Endometrium (tissue), 2 donors: ENCODE measurements around the gene HS3ST5.
"Not testable (repeated sequence)": the region's sequence is repeated elsewhere in the genome, so short reads cannot be mapped to it uniquely, and the experiment has no call there.

Experiments
- FAIRE-seq: peaks from 2 replicates; lab custom pipeline; 2012; peaks lifted over from hg19 to GRCh38; lab: Jason Lieb, UNC
- donor health status: control.
- donor health status: control.

Gene HS3ST5

DNA sequence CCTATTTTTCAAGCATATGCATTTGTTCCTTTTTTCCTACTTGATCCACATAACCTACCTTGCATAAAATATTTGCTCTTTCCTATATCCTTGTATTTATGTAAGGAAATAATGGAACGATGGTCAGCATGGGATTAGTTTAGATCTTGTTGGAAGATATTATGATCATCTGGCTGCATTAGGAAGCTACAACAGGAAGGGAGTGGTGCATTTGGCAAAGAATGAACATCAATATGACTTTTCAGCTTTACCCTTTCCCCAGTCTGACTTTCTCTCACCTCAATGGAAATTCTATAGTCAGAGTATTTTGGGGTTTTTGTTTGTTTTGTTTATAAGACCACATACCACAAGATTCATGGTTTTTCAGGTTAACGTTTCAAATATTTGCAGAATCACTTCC is 66.0 kb downstream of the HS3ST5 start:
- no peak for FAIRE-seq

DNA sequence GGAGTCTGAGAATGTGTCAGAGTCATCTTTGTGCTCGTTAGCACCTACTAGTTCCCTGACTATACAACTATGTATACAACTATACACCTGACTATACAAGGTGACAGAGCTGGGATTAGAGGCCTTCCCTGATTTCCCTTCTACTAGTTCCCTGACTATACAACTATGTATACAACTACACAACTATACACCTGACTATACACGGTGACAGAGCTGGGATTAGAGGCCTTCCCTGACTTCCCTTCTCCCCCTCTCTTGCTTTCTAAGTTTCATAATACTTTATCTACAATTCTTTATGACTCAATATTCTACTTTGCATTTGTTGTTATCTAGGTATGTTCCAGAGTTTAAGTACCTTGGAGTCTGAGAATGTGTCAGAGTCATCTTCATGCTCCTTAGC is 68.0 kb downstream of the HS3ST5 start:
- no peak for FAIRE-seq

DNA sequence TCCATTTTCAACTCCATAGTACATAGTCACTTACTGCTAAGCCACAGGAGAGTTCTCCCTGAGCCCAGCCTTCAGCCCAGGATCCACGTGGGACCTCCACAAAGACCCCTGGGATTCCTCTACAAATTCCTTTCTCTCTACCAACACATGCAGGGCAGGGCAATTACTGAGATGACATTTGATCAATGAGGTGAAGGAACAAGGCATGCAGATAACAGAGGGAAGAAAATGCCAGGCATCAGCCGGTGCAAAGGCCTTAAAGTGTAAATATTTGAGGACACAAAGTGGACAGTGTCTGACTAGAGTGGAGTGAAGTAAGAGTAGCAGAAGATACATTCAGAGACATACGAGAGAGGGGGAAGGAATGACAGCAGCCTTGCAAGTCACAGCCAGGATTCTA is 70.2 kb downstream of the HS3ST5 start:
- FAIRE-seq = no peak

DNA sequence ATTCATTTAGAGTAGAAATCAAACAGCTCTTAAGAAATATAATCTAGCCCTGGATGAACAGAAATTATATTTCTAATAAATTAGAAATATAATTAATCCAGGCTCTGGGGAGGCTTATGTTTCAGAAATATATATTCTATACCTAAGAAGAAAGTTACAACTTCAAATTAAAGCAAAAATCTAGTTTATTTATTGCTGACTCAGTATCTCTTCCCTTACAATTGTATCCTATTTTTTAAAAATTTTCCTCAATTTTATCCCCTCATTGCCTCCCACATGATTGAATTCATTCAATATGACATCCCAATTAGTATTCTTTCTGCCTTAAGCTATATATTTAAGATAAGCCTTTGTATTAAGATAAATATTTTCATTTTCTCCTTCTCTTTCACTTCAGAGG is 71.4 kb downstream of the HS3ST5 start:
- FAIRE-seq = no peak

DNA sequence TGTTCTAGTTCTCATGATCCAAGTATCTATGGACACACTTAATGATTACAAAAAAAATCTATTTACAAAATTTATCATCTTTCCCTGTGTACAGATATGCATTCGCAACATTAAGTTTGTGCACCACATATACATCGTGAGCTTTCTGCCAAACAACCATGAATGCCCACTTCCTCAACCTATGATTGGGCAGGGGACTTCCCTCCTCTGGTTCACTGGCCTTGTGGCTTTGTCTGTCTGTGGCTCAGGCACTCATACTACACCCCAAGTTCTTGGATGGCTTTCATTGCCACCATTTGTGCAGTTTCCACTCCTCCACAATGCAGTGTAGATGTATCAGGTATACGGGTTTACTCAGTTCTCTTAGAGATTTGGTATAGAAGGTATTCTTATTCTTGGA is 74.9 kb downstream of the HS3ST5 start:
- no peak for FAIRE-seq

DNA sequence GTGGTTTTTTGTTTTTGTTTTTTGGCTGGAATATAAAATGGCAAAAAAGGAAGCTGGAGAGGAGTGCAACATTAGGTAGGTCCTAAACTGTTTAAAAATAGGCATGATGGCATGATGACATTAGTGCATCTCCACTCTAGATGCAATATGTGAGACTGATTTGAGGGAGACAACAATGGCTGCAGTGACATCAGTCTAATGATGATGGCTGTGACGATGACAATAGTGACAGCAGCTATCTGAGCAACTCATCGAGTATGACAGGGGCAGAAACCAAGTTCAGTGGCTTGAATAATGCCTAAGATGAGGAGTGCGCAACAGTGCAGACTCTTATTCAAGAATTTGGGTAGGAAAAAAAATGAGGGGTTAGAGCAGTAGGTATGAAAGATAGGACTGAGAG is 82.0 kb downstream of the HS3ST5 start:
- FAIRE-seq = no peak

DNA sequence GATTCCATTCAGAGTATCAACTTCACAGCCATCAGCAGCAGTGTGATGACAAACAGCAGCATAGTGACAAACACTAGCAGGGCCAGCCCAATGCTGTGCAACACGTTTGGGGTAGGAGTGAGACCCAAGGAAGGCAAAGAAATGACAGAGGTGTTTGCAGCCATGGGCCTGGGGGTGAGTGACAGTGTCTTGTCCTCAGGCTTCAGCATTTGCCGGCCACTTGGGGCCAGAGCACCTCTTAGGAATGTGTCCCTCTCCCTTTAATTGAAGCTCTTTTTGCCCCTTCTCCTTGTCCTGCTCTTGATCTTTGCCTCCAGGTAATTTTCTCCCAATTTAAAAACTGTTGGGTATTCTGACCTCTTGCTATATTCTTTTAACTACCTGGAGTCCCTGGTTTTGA is 84.4 kb downstream of the HS3ST5 start:
- FAIRE-seq = no peak

DNA sequence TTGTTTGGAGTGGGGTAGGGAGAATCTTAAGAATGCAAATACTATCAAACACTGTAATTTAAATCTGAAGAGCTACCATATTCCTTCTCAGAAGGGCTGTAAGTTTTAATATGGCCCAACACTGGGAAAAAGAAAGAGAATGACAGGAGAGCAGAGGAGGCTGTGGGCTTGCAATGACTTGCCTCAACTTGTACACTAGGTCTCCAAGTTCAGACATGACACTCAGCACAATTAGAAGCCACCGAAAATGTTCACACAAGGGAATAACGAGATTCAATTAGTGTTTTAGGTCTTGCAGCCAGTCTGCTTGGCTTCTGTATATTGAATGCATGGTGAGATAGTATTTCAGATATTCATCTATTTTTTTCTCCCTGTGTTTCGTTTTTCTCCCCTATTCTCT is 89.4 kb downstream of the HS3ST5 start:
- no peak for FAIRE-seq

DNA sequence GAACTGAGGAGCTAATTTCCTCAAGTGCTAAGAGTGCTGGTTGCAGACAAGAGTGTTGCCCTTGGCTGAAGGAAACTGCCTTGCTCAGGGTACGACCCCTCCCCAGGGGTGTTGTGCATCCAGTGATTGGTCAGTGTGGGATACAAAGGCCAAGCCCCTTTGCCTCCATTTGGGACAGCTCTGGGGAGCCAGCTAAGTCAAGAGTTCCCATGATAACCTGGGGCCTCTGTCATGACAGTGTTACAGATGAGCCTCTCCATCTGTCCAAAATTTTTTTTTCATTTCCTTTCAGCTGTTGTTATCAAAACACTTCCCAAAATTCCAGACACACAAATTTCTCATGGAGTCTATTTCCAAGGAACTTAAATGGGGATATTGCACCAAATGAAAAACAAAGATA is 93.3 kb downstream of the HS3ST5 start:
- no peak for FAIRE-seq

DNA sequence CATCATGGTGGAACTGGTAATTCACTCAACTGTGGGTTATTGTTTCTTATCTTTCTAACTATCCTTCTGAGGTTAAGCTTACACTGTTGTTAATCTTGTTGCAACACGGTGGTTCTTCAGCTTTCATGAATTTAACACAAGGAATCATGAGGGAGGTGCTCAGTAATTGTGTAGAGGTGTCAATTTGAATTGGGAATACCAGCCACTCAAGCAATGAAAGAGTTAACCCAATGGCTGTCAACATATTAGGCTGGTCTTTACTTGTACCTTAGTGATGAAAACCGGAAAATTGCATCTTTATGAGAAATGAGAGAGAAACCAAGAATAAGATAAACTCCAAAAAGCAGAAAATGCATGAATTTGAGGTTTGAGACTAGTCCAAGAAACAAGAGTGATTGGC is 95.7 kb downstream of the HS3ST5 start:
- no peak for FAIRE-seq

DNA sequence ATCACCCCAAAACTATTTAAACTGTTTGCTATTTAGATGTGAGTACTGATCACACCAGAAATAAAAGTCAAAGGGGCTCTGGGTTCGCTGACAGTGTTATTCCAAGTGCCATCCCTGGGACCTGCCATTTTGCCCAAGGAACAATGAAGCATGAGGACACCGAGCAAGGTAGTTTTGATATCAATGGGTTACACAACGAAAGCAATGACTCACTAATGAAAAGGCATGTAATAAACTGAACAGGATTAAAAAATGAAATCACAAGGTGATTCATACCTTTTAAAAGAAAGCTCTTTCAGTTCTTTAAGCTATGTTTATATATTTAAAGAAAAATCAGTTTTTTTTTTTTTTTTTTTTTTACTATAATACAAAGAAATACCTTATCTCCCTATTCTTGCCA is 102.0 kb downstream of the HS3ST5 start:
- FAIRE-seq = no peak

DNA sequence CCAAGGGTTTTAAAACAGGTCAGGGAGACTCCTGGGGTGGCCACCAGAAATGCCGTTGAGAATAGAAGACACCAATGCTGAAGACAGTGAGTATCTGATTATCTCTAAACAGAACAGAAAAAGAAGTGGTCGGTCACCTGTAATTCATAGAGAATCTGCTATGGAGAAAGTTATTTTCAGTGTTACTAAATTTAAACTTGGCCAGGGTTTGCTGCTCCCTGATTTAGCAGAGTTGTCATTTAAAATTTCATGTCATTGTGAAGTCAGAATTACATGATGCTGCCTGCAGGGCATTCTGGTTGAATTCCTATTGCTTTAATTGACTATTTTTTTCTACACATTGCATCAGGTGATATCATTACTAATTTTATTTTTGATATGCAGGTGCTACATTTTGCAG is 114.1 kb downstream of the HS3ST5 start:
- no peak for FAIRE-seq

DNA sequence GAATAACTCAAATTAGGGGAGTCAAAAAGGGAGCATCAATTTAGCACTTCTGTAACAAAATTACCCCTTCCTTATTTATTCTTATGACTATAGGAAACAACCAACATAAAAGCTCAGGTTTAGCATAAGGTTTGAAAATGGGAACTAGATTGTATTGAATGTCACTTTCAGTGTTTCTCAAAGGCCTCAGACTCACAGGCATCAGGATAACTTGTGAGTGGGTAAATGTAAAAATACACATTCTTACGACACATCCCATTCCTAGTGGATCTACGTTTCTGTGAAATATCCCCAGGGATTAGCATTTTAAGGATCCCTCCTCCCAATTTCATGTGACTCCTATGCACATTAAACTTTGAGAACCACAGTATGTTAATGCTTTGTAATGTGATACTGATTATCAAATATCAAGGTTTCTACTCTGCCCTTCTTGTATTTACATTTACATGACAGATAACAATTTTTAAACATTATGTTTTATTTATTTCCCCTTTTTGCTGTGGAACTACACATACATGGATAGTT is 114.8 kb downstream of the HS3ST5 start:
- FAIRE-seq = no peak

DNA sequence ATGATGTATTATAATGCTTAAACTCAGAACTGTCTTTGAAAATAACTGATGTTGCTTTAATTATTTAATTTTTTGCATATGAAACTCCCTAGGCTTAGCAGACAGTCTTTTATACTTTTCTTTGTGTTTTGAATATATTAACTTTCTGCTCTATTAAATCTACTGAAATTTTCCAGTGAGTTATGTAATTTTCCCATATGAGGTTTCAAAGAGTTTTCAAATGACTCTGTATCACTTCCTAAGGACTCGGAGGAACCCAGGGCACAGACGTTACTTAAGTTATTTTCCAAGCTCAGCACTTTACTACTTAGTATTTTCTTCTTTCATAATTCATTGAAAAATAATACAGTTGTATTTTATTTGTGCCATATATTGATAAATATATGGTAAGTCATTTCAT is 122.6 kb downstream of the HS3ST5 start:
- no peak for FAIRE-seq

DNA sequence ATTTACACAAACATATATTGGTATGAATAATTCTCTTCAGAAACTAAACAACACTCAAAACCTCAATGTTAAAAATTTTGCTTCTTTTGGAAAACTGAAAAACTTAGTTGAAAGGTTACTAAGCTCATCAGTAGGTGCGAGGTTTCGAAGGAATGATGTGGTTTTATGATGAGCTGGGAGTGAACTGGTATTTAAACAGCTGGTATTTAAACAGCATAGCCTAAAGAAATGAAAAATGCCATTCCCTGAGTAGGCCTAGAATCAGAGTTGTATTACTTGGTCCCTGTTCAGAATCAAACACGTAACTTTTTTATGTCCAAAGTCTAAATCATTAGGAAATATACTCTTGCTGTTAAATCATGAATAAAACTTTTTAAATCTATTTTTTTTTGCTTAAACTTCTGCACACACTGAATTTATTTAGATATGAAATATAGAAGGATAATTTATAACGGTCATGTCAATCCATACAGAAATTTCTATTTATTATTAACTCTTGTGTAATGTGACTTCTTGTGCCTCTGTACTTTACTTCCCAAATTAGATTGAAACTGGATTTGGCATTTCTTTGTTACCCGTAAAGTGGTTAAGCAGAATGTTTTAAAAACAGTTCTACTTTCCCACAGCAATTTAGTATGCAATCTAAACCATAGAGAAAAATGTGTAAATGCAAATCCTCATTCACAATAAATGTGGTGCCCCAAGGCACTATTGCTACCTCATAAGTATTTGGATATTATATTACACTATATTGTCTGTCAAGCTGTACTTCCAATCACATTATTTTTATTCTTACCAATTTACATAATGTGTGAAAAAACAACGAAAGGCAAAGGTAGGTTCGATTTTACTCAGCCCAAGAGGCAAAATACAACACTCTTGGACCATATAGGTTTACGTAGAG is 124.1 kb downstream of the HS3ST5 start:
- FAIRE-seq = no peak

DNA sequence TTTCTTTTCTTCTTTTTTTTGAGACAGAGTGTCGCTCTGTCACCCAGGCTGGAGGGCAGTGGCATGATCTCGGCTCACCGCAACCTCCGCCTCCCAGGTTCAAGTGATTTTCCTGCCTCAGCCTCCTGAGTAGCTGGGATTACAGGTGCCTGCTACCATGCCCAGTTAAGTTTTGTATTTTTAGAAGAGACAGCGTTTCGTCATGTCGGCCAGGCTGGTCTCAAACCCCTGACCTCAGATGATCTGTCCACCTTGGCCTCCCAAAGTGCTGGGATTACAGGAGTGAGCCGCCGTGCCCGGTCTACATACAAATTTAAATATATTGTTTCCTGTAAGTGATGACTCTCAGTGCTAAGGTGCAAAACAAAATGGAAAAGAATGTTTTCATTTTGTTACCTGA is 124.8 kb downstream of the HS3ST5 start:
- FAIRE-seq = not testable (repeated sequence)

DNA sequence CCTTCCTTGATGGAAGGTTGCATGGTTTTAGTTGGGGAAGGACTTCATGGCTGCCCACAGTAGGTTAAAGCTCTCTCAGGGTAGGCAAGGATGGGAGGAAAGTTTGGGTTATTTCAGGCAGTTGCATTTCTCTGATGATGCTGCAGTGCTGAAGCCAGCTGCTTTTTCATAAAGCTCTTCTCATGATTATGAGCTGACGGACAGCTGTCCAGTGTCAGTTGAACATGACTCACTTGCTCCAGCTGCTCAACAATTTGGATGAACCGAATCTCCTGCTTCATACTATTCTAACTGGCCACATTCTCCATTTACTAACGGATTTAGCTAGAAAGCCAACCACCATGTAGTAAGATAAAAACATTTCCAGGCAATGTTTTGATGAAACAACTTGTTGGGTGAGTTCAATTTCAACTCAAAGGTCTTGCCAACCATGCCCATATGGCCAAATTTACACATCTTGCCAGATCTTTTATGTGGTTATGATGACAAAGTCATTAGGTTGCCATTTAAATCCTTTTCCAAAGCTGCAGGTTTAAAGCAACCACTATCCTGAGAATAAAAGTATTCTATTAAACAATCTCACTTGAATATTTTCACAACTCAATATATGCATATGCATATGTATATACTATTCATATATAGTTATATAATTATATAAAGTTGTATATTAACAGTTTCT is 125.9 kb downstream of the HS3ST5 start:
- no peak for FAIRE-seq

DNA sequence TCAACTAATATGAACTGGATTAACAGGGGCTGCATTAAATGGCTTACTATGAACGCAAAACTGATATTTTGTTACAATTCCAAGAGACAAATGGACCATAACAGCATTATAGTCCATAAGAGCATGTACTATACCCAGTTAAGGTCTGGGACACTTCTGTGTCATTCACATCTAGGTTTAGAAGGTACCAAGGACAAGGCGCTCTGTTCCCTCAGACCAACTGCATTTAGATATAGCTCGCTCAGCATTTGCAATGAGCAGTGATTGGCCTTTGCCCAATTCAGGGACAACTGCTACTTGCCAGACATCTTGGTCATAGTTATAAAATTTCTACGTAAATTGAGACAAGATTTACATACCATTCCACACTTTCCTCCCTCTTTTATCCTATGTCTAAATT is 132.4 kb downstream of the HS3ST5 start:
- no peak for FAIRE-seq

DNA sequence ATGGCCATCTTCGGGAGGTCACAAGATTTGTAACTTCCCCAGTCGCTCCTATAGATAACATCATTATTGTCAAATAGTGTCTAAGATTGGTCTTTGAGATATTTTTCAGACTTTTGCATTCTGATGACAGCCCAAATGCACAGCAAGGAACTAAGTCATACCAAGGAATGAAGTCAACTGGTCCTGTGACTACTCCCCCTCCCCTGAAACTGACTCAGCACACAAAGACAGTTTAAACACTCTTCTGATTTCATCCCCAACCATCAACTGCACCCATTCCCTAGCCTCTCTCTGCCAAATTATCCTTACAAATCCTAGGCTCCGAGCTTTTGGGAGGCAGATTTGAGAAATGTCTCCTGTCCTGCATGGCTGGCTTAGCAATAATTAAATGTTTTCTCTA is 139.4 kb downstream of the HS3ST5 start:
- no peak for FAIRE-seq

DNA sequence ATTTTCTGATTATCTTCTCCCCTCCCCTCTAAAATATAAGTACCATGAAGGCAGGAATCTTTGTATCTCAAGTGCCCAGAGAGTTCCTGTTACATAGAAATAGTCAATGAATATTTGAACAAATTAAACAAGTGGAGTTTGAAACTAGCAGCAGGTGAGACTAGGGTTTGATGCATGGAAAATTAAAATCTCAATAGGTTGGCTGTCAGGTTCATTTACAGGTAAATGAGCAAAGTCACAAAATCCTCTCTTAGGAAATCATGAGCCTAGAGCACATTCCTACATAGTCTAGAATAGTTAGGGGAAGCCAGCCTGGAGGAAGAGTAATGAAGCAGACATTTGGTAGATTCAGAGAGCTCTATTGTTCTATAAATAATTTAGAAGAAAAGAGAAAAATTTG is 140.4 kb downstream of the HS3ST5 start:
- no peak for FAIRE-seq

DNA sequence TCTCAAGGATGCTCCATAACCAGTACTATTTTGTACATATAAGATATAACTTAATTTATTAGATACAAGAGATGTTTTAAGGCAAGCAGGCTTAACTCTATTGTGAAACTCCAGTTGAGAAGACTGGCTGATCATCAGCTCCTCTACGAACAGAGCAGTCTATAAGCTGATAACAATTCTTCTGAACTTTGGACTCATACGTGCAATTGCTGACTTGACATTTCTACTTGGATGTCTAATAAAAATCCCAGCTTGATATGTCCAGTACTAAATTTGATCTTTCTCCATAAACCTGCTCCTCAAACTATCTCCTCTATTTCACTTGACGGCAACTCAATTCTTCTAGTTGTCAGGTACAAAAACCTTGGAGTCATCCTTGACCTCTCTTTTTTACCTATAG is 141.9 kb downstream of the HS3ST5 start:
- FAIRE-seq = no peak

DNA sequence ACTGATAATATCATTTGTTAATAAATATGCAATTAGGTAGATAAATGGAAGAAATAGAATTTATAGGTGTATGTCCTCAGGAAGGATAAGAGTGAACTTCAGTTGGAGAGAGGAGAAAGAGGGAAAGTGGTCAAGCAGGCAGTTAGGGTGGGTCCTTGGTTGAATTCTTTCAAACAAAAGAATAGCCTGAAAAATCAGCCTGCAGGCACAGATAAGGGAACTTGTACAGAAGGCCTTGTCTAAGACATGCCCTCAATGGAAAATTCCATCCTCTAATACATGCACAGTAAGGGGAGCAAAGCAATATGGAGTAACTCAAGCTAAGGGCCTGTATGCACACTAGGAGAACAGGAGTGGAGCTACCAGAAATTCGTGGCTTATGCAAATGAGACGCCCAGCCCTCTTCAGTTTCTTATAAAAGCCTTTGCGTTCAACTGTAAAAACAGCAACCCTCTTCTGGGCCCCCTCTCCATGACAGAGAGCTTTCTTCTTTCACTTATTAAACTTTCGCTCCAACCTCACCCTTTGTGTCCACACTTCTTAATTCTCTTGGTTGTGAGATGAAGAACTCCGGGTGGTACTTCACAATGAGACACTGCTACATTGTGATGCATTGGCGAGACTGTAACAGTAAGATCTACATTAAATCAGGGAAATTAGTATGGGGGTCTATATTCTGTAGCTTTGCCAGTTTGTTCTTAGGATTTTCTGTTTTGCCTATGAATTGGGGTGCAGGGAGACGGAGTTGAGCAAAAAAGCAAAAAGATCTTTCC is 147.0 kb downstream of the HS3ST5 start:
- FAIRE-seq = no peak

DNA sequence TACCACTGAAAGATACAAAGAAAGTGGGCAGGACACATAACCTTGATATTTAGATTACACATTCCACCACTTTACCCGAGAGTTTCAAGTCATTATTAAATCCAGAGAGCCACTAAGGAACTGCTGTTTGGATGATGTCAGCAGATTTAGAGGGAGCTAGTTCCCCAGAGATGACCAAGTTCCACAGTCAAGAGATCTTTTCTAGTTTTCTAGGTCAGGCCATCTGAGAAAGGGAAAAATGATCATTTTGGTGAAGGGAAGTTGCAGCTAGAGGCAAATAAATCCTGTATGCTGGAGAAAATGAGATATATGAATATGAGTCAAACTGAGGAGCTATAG is 147.8 kb downstream of the HS3ST5 start:
- FAIRE-seq = no peak
